T47D (cell line): ENCODE measurements around the gene DNASE1L3.

ENCODE experiments used
- DNase-seq, 2 experiments: peaks; one replicate each; pipeline versions ENCODE4 v3.0.0 to v3.0.0-alpha.2; 2011 to 2012; ENCODE audit warnings: low read depth in 1 of 2, low spot score in 1 of 2
- JUND ChIP-seq: IDR thresholded peaks from 2 replicates; pipeline ENCODE4 v1.6.1; 2012; ENCODE audit warnings: low read depth
- in situ Hi-C: cut with HindIII; loops from 2 replicates; pipeline ENCODE4 v1.10.0; 2016; ENCODE audit warnings: low sequenced_read_pairs, low pct_unique_long_range_greater_than_20kb

The DNASE1L3 gene

DNA sequence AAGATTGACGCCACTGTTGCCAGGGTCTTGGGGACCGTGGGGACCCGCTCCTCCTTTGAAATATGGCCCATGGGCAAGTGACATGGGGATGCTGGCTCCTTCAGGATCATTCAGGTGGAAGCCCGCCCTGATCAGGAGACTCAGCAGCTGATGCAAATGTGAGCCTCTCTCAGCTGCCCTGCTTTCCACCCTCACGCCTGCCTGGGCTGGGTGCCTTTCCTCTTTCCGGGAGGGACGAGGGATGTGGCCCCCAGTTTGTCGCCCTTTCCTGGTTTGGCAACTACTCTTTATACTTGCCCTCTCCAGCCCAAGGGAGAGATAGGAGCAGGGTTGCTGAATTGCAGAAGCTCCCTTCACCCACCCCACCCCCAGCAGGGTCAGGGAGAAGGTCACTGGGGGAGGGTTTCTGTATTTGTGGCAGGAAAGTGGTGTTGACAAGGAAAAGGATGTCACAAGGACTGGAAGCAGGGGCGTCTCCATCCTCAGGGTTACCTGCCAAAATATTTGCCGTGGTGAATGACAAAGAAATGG, 21.8 kb downstream of the DNASE1L3 start:
- no peak for TF ChIP-seq JUND
- in situ Hi-C loops: no loop called here
- no peak for DNase-seq

DNA sequence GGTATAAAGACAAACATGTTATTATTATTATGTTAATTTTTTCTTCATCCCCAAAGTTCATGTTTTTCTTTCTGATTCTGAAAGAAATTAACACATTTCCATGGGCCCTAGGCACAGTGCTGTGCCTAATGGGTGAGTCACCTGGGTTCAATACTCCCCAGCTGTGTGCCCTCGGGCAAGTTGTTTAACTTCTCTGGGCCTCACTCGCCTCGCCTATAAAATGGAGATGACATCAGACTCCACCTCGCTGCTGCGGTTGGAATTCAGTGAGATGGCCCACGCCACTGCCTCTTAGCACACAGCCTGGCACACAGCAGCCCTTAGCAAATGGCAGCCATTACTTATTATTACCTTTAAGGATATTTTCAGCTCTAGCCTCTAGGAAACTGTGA, 22.6 kb downstream of the DNASE1L3 start:
- no peak for TF ChIP-seq JUND
- in situ Hi-C loops: no loop called here
- peak in 1 of 2 experiments; percentile 51 for DNase-seq

DNA sequence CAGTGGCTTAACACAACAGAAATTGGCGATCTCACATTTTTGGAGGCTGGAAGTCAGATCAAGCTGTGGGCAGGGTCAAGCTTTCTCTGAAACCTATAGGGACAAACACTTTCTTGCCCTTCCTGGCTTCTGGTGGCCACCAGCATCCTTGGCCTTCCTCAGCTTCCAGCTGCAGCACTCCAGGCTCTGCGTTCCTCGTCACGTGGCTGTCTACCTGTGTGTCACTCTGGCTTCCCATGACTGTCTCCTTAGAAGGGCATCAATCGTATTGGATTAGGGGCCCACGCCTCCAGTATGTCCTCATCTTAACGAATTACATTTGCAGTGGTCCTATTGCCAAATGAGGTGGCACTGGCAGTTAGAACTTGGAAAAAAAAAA, 25.8 kb downstream of the DNASE1L3 start:
- DNase-seq: no peak
- in situ Hi-C loops: no loop called here
- TF ChIP-seq JUND: no peak

DNA sequence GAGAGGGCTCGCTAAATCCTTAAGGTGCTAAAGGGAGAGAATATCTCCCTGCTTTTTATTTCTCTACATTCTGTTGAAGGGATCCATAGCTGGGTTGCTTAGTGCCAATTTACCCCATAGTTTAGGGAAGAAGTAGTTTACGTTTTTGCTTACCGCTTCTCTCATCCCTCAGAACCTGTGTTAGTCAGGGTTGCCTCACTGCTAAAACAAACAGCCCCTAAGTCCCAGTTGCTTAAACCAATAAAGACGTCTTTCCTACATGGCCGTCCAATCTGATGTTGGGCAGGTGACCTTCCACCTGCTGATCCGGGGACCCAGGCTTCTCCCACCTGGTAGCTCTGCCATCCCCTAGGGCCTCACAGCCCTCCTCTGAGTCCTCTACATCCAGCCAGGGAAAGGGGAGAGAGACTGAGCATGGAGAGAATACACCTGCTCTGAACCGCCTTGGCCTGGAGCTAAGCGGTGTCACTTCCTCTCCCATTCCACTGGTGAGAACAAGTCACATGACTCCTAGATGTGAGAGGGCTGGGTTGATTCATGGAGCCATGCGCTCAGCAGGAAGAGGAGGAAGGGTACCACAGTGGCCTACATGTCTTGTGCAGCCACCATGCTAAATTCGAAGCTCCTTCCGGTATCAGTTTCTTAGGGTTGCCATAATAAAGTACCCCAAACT, 26.3 kb downstream of the DNASE1L3 start:
- TF ChIP-seq JUND: no peak

DNA sequence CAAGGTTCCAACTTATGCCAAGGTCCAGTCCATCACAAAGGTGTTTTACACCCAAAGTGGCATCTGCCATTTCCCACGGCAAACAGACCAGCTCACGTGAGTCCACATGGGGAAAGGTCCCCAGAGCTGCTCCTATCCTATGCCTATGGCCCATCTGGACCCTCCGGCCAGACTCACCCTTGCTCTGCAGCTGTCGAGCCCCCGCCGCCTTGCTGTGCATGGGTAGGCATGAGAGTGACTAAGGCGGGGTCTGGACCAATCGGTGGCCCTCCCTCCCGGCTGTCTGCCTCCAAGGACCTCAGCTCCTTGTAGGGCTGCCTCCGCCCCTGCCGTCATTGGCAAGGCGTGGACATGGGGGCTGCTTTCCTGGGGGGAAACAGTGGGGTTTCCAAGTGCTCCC, 26.9 kb downstream of the DNASE1L3 start:
- in situ Hi-C loops: no loop called here

More for the DNA sequence above, 26.3 kb downstream of the DNASE1L3 start:
- no peak for DNase-seq
- in situ Hi-C loops: no loop called here

DNA sequence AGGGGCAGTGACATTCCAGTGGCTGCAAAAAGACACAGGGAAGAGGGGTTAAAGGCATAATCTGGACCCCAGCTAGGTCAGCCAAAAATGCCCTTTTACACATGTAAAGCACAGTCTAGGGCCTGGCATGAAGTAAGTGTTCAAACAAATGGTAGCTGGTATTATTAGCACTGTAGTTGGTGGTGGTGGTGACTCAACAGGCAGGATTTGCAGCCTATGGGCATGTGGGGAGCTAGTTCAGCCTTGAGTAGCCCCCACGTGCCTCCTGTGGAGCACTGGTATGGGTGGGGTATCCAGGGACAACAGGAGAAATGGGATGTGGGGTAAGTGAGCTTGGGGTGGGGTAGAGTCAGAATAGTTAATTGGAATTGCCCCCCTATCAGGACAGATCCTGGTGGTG, 27.6 kb downstream of the DNASE1L3 start:
- in situ Hi-C loops: no loop called here
- DNase-seq: no peak
- TF ChIP-seq JUND: no peak

More for the DNA sequence above, 26.9 kb downstream of the DNASE1L3 start:
- TF ChIP-seq JUND: no peak
- DNase-seq: no peak

DNA sequence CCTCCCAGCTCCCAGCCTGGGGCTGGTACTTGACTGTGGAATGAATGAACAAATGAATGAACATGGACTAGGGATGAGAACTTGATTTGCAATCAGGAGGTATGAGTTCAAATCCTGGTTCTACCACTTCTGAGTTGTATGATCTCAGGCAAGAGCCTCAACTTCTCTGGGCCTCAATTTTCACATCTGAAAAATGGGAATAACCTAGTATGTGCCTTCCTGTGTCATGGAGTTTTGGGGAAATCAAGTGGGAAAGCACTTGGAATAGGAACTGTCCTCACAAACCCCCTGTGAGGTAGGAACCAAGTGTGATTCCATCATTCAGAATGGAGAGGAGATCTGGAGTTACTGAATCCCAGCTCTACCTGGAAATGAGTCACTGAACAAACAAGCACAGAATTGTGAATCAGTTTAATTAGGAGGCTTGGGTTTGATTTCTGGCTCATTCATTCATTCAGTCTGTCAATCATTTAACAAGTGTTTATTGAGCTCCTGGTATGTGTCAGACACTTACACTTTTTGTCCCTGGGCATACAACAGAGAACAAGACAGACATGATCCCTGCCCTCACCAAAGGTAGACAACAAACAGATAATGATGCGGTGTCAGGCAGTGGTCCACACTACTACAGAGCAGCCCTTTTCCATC, 29.7 kb downstream of the DNASE1L3 start:
- no peak for DNase-seq
- no peak for TF ChIP-seq JUND
- in situ Hi-C loops: no loop called here

DNA sequence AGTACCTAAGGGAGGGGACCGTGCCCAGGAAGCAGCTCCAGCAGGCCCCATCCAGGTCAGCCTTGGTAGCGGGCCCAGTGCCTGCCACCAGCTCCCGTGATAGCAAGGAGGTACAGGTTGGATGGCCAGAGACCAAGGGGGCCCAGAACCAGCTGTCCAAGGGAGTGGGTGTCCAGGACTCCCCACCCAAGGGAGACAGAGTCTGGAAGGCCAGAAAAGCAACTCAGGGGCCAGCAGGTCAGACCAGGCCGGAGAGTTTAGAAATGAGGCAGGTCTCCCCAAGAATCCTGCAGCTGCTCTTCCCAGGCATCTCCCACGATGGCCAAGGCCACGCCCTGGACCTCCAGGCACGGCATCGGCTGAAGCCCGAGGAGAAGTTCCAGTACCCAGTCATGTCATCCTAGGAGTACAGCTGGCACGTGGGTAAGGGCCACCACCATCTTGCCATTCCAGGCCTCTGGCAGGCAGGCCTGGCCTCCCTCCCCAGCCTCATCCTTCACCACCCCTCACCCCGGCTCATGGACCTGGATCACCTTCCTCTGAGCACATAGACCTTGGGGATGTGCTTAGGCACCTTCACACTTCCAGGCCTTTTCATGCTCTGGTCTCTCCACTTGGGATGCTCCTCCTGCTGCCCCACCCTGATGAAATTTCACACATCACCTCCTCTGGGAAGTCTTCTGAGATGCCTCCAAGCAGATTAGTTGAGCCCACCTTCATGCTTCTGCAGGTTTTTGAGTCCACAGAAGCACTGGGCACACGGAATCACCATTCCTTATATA, 30.5 kb downstream of the DNASE1L3 start:
- DNase-seq: no peak
- TF ChIP-seq JUND: no peak
- in situ Hi-C loops: no loop called here

GRCh38 chr3:58179235-58180098, 31.3 kb downstream of the DNASE1L3 start:
- TF ChIP-seq JUND: no peak
- DNase-seq: no peak
- in situ Hi-C loops: no loop called here

GRCh38 chr3:58178528-58179234, 32.1 kb downstream of the DNASE1L3 start:
- peak in 1 of 2 experiments; percentile 30 for DNase-seq
- in situ Hi-C loops: no loop called here
- TF ChIP-seq JUND: no peak

- in situ Hi-C loops: no loop called here
- DNase-seq: peak; percentile 30 to 78
- no peak for TF ChIP-seq JUND
Observed at GRCh38 chr3:58177747-58178527, 32.8 kb downstream of the DNASE1L3 start.
